WTC11 (cell line): ENCODE measurements around the gene BICDL2.

Experiments used
- ATF2 ChIP-seq: sonication (generic); formaldehyde crosslinking; IDR thresholded peaks from 2 replicates; pipeline ENCODE4 v1.8.1; 2022; ENCODE audit warnings: low read depth, missing genetic modification reagents, borderline replicate concordance
- CBFB ChIP-seq: sonication (generic); formaldehyde crosslinking; IDR thresholded peaks from 2 replicates; pipeline ENCODE4 v1.8.1; 2022; ENCODE audit warnings: mild to moderate bottlenecking, low read depth, missing genetic modification reagents
- CREB1 ChIP-seq: sonication (generic); formaldehyde crosslinking; IDR thresholded peaks from 2 replicates; pipeline ENCODE4 v1.8.0; 2023; ENCODE audit warnings: mild to moderate bottlenecking, missing genetic modification reagents
- CTCF ChIP-seq: fragments of 200-600 bp; IDR thresholded peaks from 2 replicates; pipeline ENCODE4 v1.8.0; 2022; ENCODE audit warnings: antibody characterized with exemption
- ESRRA ChIP-seq: sonication (generic); formaldehyde crosslinking; IDR thresholded peaks from 2 replicates; pipeline ENCODE4 v1.8.1; 2022; ENCODE audit warnings: mild to moderate bottlenecking, missing genetic modification reagents, borderline replicate concordance
- GTF2I ChIP-seq: fragments of 250-450 bp; sonication (Bioruptor Pico); conservative IDR thresholded peaks from 2 replicates; pipeline ENCODE4 v1.4.0; 2021; ENCODE audit warnings: mild to moderate bottlenecking
- HMGA2 ChIP-seq: fragments of 250-450 bp; sonication (Bioruptor Pico); IDR thresholded peaks from 2 replicates; pipeline ENCODE4 v1.4.0; 2021; ENCODE audit warnings: mild to moderate bottlenecking, moderate library complexity
- TEAD4 ChIP-seq: sonication (generic); formaldehyde crosslinking; IDR thresholded peaks from 2 replicates; pipeline ENCODE4 v1.8.0; 2022; ENCODE audit warnings: mild to moderate bottlenecking, missing genetic modification reagents
- ZNF121 ChIP-seq: sonication (generic); formaldehyde crosslinking; IDR thresholded peaks from 2 replicates; pipeline ENCODE4 v1.8.0; 2023; ENCODE audit warnings: missing genetic modification reagents
- ZNF219 ChIP-seq: sonication (generic); formaldehyde crosslinking; IDR thresholded peaks from 2 replicates; pipeline ENCODE4 v1.8.0; 2023; ENCODE audit warnings: missing genetic modification reagents, mild to moderate bottlenecking, borderline replicate concordance
- TF ChIP-seq, protein P1 (sequence below): sonication (generic); formaldehyde crosslinking; conservative IDR thresholded peaks from 2 replicates; pipeline ENCODE4 v1.8.1; 2023; ENCODE audit warnings: mild to moderate bottlenecking, low read depth, missing genetic modification reagents, moderate library complexity

DNA sequence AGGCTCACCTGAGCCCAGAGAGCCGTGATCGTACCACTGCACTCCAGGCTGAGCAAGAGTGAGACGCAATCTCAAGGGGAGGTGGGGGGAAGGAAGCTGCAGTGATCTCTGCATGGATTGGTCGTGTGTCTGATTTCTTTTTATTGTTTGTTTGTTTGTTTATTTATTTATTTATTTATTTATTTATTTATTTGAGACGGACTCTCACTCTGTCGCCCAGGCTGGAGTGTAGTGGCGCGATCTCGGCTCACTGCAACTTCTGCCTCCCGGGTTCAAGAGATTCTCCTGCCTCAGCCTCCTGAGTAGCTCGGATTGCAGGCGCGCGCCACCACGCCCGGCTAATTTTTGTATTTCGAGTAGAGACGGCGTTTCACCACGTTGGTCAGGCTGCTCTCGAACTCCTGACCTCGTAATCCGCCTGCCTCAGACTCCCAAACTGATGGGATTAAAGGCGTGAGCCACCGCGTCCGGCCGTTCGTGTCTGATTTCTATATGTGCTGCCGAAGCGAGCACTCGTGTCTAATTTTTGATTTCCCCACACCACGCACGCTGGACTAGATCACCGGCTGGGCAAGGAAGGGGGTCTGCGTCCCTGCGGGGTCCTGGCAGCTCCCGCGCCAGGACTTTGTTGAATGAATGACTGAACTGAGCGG, 17.0 kb downstream of the BICDL2 start:
- TF ChIP-seq ZNF121 (CRISPR knock-in tag) (no peak), HMGA2 (CRISPR knock-in tag) (peak; percentile 5; the same call in 1 of the 2 replicates), CTCF (no peak), ATF2 (no peak), ESRRA (no peak), CBFB (no peak), GTF2I (CRISPR knock-in tag) (no peak), TEAD4 (no peak), ZNF219 (CRISPR knock-in tag) (no peak), CREB1 (no peak)
- TF ChIP-seq, protein P1, sequence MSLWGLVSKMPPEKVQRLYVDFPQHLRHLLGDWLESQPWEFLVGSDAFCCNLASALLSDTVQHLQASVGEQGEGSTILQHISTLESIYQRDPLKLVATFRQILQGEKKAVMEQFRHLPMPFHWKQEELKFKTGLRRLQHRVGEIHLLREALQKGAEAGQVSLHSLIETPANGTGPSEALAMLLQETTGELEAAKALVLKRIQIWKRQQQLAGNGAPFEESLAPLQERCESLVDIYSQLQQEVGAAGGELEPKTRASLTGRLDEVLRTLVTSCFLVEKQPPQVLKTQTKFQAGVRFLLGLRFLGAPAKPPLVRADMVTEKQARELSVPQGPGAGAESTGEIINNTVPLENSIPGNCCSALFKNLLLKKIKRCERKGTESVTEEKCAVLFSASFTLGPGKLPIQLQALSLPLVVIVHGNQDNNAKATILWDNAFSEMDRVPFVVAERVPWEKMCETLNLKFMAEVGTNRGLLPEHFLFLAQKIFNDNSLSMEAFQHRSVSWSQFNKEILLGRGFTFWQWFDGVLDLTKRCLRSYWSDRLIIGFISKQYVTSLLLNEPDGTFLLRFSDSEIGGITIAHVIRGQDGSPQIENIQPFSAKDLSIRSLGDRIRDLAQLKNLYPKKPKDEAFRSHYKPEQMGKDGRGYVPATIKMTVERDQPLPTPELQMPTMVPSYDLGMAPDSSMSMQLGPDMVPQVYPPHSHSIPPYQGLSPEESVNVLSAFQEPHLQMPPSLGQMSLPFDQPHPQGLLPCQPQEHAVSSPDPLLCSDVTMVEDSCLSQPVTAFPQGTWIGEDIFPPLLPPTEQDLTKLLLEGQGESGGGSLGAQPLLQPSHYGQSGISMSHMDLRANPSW (CRISPR knock-in tag) = no peak
